Measurements from ENCODE around the gene TTLL7.
"Not testable (repeated sequence)": the region's sequence is repeated elsewhere in the genome, so short reads cannot be mapped to it uniquely, and the experiment has no call there.

The TTLL7 gene

GRCh38 chr1:83929184-83929583 lies 69.7 kb downstream of the TTLL7 start:
- DNase-seq, result no peak

GRCh38 chr1:83928396-83928795 lies 70.5 kb downstream of the TTLL7 start:
- no peak for DNase-seq

GRCh38 chr1:83927701-83928100 lies 71.2 kb downstream of the TTLL7 start:
- DNase-seq, result no peak

GRCh38 chr1:83927061-83927460 lies 71.9 kb downstream of the TTLL7 start:
- DNase-seq, result no peak

GRCh38 chr1:83923553-83923952 lies 75.4 kb downstream of the TTLL7 start:
- DNase-seq, result no peak

GRCh38 chr1:83922431-83922830 lies 76.5 kb downstream of the TTLL7 start:
- DNase-seq, result no peak

GRCh38 chr1:83920320-83920719 lies 78.6 kb downstream of the TTLL7 start:
- DNase-seq, result no peak

GRCh38 chr1:83919872-83920271 lies 79.1 kb downstream of the TTLL7 start:
- DNase-seq, result no peak

GRCh38 chr1:83918688-83919285 lies 80.1 kb downstream of the TTLL7 start:
- DNase-seq, result no peak

- DNase-seq, result no peak
Measured at GRCh38 chr1:83917959-83918358, 81.0 kb downstream of the TTLL7 start.

- not testable (repeated sequence) for DNase-seq
Measured at GRCh38 chr1:83916094-83916493, 82.8 kb downstream of the TTLL7 start.

GRCh38 chr1:83912876-83913275 lies 86.1 kb downstream of the TTLL7 start:
- no peak for DNase-seq

- no peak for DNase-seq
Measured at GRCh38 chr1:83910461-83910860, 88.5 kb downstream of the TTLL7 start.

GRCh38 chr1:83909687-83910086 lies 89.2 kb downstream of the TTLL7 start:
- no peak for DNase-seq

- DNase-seq, result no peak
Measured at GRCh38 chr1:83905315-83905907, 93.5 kb downstream of the TTLL7 start.

- DNase-seq, result no peak
Measured at GRCh38 chr1:83901547-83902155, 97.3 kb downstream of the TTLL7 start.

GRCh38 chr1:83900524-83900923 lies 98.4 kb downstream of the TTLL7 start:
- no peak for DNase-seq

- DNase-seq, result no peak
Measured at GRCh38 chr1:83897516-83897915, 101.4 kb downstream of the TTLL7 start.

- DNase-seq, result no peak
Measured at GRCh38 chr1:83896299-83896698, 102.6 kb downstream of the TTLL7 start.

GRCh38 chr1:83889707-83890106 lies 109.2 kb downstream of the TTLL7 start:
- DNase-seq, result no peak

- DNase-seq, result no peak
Measured at GRCh38 chr1:83887483-83887882, 111.4 kb downstream of the TTLL7 start.

GRCh38 chr1:83883979-83884378 lies 115.0 kb downstream of the TTLL7 start:
- DNase-seq, result no peak

- DNase-seq, result no peak
Measured at GRCh38 chr1:83882906-83883305, 116.0 kb downstream of the TTLL7 start.

GRCh38 chr1:83872515-83872914 lies 126.4 kb downstream of the TTLL7 start:
- no peak for DNase-seq

- no peak for DNase-seq
Measured at GRCh38 chr1:83864991-83865390, 133.9 kb downstream of the TTLL7 start.
